Suppressor macrophage treated with lipopolysaccharide for 4 hours (primary cell): ENCODE results near the gene CYFIP1.
"Not testable (repeated sequence)": the region's sequence is repeated elsewhere in the genome, so short reads cannot be mapped to it uniquely, and the experiment has no call there.

Source experiments
- DNase-seq: peaks from one replicate; pipeline ENCODE4 v3.0.0-alpha.2; 2020

CYFIP1 gene

DNA sequence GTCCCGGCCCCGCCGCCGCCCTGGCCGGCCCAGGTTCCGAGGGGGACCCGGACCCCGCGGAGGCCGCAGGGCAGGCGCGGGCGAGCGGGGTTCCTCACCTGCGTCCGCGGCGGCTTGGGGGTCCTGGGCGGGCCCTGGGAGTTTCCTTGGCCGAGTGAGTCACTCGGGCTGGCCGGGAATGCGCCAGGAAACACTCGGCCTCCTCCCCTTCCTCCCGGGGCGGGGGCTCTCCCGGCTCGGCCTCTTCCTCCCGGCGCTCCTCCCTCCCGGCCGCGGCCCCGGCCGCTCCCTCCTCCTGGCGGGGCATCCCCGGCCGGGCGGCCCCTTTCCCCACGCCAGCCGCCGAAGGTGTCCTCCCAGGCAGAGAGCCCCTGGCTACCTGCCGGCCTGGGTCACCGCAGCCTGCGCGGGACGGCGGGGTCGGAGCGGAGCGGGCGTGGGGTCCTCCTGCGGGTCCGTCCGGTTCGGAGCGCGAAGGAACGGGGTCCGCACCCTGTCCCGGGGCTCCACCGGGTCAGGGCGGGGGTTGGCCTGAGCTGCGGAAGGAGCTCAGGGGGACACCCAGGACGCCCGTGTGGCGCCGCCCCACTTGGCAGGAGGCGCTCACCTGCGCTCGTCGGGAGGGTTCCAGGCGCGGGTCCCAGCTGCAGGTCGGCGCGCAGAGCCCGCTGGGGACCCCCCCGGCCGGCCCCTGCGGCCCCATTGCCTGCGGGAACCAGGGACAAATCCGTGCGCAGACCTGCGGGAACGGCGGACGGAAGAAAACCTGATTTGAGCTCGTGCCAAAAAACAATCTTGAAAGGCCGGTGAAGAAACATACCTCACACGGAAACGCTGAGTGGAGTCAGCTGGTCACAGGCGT lies at the start of gene CYFIP1:
Gene CYFIP1 (minus strand): TSS at position 180 of the 862 bp plus-strand sequence. CDS start 33,083 bp downstream, outside the sequence.
- peak; percentile 90 for DNase-seq

DNA sequence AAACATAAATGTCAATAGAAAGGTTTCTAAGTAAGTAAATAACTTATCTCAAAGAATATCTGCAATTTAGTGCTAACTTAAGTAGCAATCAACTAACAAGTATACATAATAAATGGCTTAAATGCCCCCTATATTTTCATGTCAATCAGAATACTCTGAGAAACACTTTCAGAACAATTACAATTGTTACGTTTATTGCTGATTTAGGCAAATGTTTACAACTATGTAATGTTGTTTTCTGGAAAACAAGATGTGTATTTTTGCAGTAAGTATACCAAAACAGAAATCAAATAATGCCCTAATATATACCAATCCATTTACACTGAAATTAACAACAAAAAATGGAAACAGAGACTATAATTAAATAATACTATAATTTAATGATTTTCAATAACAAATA lies 46.0 kb upstream of the CYFIP1 start:
- no peak for DNase-seq

DNA sequence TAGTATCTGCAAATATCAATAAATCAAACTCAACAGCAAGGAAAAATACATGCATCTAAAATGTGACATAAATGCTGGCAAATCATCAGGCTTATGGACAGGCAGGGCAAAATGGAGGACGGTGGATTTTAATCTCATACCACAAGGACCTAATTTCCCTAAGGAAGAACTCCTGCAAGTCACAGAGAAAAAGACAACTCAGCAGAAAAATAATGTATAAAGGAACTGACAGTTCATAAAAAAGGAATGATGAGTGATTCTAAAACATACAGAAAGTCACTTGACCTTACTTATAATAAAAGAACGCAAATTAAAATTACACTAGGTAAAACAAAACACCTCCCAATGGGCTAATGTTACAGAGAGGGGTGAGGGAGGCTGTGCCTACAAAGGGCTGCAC lies 42.0 kb upstream of the CYFIP1 start:
- no peak for DNase-seq

DNA sequence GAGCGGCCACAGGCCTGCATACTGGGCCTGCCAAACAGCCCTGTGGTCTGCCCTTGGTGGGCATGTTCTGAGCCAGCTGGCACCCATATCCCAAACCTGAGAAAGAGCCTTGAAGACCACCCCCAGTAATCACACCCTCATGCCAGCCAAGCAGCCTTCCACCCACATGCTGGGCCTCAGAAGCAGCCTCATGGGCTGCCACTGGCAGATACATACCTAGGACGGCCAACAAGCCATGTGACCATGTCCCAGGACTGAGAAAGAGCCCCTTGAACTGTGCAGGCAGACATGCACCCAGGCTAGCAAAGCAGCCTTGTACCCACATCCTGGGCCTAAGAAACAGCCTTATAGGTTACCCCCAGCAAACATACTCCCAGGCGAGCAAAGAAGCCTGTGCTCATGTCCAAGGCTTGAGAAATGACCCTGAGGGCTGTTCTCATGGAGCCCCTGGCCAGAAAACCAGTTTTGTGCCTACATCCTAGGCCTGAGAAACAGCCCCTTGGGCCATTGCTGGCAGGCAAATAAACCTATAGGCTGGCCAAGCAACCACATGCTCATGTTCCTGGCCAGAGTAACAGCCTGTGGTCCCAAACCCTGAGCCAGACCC lies 34.3 kb upstream of the CYFIP1 start:
- no peak for DNase-seq

DNA sequence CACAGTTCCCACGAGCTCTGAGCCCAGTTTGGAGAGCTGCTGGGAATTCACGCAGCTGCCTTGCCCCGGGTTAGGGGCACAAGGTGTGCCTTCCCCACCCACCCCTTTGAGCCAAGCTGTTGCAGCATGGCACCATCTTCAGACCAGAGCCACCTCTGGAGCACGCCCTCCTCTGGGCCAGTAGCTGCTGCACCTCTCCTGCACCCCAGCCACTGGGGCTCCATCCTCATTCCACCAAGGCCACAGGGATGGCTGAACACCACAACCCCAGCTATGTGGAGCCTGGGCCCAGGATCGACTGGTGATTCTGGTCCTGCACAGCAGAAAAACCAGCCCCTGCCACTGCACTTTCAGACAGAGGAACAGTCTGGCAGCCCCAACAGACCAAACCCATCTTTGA lies 33.5 kb upstream of the CYFIP1 start:
- DNase-seq: no peak

DNA sequence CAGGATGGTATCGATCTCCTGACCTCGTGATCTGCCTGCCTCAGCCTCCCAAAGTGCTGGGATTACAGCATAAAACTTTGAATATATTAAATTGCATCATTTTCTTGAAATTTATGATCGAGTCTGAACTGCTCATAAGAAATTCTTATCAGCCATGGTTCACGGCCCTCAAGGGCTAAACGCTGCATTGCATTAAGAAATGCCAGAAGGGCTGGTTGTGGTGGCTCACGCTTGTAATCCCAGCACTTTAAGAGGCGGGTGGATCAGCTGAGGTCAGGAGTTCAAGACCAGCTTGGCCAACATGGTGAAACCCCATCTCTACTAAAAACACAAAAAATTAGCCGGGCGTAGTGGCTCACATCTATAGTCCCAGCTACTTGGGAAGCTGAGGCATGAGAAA lies 32.4 kb upstream of the CYFIP1 start:
- DNase-seq: not testable (repeated sequence)

DNA sequence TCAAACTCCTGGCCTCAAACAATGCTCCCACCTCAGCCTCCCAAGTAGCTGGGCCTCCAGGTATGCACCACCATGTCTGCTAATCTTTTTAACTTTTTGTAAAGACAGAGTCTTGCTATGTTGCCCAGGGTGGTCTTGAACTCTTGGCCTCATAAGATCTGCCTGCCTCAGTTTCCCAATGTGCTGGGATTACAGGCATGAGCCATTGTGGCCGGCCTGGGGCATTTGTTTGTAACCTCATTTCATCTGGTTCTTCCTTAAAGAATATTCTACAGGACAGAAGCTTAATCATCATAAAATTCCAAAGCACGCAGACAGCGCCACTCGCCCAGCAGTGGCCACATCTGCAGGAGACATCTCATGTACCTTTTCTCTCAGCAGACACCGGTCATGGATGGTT lies 23.6 kb upstream of the CYFIP1 start:
- no peak for DNase-seq

DNA sequence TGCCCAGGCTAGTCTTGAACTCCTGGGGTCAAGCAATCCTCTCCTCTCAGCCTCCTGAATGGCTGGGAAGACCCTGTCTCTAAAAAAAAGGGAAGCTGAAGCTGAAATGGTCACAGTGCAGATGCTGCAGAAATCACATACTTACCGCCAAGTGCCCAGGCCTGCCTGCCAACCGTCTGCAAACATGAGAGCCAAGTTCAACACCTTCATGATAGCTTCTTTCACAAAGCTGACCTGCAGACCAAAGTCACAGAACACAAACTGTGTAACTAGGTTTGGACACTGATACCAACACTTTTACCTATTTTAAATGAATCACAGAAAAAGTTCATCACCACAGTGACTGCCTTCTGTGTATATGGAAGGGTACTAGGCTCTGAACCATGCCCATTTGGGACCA lies 22.8 kb upstream of the CYFIP1 start:
- DNase-seq: no peak

DNA sequence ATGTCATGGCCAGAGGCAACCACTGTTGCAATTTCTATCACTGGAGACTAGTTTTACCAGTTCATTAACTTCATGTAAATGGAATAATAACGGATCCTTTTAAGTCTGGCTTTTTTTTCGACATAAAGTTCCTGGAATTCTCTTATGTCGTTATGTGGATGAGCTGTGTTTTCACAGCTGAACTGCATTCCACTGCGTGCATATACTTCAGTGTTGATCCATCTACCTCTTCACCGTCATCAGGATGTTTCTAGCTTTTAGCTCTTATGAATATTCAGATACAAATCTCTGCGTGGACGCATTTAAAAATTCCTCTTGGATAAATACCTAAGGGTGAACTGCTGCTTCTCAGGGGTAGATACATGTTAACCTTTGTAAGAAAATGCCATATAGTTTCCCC lies 15.6 kb upstream of the CYFIP1 start:
- no peak for DNase-seq

DNA sequence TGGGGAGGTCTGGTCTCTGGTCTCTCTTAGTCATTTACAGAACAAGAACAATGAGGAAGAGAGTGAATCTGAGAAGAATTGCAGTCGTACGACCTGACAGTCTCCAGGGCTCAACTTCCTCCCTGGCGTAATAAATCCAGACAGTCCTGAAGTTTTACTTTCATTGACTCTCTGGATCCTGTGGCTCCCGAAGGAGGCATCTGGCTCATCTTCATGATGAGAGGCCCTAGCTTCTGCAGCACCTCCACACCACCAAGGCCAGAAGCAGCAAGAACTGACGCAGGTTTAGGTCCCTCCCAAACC lies 11.8 kb upstream of the CYFIP1 start:
- peak; percentile 38 for DNase-seq

DNA sequence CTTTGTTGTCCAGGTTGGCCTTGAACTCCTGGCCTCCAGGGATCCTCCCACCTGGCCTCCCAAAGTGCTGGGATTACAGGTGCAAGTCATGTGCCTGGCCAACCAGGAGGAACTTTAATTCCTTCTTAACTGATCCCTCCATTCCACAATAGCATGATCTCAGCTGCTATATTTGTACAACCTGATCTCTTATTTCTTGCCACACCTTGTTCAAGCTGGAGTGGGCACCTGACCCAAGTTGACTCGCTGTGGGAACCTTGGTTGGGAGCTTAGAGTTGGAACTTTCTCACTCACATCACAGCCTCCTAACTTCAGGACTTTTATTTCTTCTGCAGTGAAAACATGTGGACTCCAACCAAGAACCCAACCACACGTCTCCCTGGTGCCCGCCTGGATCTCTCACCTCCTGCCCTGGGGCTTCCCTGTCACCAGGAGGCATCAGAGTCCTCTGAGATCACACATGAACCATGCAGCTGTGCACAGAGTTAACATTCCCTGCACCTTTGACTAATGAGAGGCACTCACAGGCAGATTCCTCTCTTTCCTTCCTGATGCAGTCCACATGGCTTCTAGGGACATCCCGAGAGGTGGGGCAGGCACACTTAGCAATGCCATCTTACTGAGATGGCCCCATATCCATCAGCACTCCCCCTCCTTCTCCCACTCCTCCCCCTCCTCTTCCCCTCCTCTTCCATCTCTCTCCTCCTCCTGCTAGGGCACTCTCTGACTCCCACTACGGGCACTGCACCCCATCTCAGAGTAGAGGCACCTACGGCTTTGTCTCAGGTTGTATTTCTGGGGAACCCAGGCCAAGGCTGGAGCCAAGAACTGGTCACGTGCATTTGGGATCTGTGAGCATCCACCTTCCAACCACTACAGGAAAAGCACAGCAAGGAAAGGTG lies 9.7 kb upstream of the CYFIP1 start:
- no peak for DNase-seq

DNA sequence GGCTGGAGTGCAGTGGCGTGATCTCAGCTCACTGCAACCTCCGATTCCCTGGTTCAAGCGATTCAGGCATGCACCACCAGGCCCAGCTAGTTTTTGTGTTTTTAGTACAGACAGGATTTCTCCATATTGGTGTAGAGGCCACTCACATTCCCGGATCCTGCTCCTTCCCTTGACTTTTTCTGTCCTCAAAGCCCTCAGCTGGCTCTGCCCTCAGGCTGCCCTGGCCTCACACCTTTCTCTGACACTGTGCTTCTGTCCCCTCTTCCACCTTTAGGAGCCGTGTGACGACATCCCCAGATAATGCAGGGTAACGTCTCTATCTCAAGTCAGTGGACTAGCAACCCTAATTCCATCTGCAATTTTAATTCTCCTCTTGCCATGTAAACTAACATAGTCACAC lies 8.6 kb upstream of the CYFIP1 start:
- DNase-seq: no peak

DNA sequence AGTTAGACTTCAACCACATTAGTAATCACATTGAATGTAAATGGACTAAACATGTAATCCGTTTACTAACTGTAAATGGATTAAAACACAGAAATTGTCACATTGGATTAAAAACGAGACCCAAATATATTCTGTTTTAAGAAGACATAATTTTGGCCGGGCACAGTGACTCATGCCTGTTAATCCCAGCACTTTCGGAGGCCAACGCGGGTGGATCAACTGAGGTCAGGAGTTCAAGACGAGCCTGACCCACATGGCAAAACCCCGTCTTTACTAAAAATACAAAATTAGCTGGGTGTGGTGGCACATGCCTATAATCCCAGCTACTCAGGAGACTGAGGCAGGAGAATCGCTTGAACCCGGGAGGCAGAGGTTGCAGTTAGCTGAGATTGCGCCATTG lies 1.8 kb upstream of the CYFIP1 start:
- DNase-seq: not testable (repeated sequence)

DNA sequence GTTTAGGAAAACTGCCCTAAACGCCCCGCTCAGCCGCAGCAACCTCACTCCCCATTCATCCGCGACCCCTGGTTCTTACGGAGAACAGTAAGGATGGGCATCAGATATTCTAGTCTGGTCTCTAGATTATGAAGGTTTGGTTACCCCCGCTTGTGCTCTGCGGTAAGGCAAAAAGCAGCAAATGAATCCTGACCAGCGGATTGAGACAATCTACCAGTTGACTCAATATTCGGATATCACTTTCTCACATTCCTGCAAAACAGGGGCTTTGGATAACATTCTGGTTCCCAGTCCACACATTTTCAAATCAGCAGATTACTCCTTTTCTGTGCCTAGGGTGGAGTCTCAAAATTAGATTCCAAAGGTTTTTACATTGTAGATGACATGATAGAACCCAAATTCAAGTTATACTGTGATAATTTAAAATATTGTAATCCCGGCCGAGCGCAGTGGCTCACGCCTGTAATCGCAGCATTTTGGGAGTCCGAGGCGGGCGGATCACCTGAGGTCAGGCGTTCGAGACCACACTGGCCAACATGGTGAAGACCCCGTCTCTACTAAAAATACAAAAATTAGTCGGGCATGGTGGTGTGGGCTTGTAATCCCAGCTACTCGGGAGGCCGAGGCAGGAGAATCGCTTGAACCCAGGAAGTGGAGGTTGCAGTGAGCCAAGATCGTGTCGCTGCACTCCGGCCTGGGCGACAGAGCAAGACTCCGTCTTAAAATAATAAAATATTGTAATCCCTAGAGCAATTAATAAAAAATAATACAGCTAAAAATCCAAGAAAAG lies 1.1 kb upstream of the CYFIP1 start:
- DNase-seq: no peak

DNA sequence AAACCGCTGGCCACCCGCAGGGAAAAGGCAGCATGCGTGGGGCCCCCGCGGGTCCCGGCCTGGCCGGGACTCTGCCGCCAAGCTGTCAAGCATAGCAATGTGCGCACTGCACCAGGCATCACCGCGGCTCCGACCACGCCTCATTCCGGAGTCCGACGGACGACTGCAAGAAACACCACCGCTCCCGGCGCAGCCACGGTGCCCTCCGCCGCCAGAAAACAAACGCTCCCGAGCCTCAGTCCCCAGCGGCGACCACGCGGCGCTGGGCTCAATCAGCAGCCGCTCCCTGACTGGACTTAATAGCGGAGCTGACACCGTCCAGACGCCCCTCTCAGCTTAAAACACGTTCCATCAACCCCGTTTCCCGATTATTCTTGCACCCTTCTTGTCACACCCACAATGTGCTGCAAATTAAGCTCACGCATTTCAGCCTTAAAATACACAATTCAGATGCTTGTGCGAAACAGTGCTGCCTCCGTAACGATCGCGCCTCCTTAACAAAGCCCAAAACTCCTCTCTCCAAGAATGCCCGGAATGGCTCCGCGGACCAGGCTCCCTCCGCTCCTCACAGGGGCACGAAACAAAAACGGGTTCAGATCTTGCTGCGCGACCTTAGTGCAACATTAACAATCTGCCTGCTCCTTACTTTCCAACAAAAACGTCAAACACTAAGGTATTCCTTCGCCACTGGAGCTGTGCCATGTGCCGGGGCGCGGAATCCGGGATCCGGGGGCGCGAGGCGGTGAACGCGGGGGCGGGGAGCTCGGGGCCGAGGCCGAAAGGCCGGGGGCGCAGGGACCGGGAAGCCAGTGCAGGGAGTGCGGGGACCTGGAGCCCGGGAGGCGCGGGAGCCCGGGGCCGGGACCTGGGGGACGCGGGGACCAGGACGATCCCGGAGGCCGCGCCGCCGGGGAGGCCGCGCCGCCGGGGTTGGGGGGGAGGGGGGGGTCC lies 655 bp downstream of the CYFIP1 start:
- DNase-seq: peak; percentile 49

DNA sequence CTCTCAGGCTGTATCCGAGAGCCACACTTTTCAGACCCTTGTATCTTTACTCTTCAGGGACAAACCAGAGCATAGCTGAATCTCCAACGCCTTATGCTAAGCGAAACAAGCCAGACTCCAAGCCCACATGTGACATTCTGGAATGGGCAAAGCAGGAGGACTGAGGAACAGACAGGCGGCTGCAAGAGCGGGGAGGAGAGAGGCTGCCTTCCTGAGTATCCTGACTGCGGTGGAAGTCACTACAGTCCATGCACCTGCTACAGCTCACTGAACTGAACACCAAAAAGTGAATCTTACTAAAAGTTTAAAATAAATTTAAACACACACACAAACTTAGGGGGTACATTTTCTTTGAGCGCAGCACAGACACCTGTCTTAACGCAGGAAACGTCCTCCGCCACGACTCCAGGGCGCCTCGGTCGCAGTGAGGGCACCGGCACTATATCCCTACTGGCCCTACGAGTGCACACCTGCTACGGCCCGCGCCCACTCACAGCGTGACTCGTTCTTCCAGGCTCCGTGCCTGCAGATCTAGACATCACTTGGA lies 1.4 kb downstream of the CYFIP1 start:
- DNase-seq: peak; percentile 12

DNA sequence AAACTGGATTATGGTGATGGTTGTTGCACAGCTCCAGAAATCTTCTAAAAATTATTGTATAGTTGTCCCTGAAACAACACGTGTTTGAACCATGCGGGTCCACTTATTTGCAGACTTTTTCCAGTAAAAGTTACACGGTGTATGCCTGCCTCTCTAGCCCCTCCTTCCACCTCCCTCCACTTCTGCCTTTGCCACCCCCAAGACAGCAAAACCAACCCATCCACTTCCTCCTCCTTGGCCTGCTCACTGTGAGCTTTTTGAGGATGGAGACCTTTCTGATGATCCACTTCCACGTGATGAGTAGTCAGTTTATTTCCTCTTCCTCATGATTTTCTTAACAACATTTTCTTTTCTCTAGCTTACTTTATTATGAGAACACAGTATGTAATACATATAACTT lies 5.4 kb downstream of the CYFIP1 start:
- peak; percentile 87 for DNase-seq

DNA sequence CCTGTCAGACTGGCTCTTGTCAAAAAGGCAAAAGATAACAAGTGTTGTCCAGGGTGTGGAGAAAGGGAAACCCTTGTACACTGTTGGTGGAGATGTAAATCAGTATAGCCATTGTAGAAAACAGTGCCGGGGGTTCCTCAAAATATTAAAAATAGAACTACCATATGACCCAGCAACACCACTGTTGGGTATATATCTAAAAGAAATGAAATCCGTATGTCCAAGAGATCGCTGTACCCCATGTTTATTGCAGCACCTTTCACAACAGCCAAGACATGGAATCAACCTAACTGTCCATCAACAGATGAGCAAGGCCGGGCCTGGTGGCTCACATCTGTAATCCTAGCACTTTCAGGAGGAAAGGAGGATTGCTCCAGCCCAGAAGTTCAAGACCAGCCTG lies 6.2 kb downstream of the CYFIP1 start:
- no peak for DNase-seq

DNA sequence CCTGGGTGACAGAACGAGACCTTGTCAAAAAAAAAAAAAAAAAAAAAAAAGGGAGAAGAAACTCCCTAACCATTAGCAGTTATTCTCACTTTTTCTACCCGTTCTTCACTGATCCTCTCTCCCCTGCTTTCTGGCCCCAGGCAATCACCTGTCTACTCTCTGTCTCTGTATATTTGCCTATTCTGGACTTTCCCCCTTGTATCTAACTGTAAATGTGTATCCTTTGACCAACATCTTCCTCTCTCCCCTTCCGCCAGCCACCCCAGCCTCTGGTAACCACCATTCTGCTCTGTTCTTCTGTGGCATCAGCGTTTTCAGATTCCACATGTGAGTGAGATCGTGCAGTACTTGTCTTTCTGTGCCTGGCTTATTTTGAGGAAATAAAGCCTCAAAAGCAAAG lies 6.9 kb downstream of the CYFIP1 start:
- peak; percentile 71 for DNase-seq

DNA sequence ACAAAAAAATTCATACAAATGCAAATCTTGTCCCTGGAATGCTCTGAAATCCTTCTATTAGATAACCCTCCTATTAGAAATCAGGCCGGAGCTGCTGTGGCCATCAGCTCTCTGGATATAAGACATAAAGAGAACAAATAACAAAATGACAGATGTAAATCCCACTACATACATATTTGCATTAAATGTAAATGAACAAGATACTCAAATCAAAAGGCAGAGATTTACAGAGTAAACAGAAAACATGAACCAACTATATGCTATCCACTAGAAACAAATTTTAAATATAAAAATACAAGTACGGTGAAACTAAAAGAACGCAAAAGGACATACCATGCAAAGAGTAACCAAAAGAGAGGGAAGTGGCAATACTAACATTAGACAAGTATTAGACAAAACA lies 10.7 kb downstream of the CYFIP1 start:
- no peak for DNase-seq

DNA sequence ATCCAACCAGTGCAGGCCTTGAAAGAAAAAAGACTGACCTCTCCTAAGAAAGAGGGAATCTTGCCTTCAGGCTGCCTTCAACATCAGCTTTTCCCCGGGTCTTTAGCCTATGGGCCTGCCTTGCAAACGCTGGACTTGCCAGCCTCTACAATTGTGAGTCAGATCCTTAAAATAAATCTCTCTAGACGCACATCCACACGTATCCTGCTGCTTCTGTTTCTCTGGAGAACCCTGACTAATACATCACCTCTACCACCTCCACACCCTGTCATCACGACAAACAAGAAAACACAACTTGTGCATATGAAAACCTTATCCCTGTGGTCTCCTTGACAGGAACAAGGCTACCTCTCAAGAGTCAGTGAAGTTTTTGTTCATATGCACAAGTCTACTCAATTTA lies 11.8 kb downstream of the CYFIP1 start:
- DNase-seq: peak; percentile 68
